A673 (cell line): ENCODE results near the gene ATP6V1F.

Experiments used
- CTCF ChIP-seq: fragments of 300-800, 200-600 bp; sonication (generic); conservative IDR thresholded peaks from 2 replicates; pipeline ENCODE4 v1.5.1; 2017; ENCODE audit warnings: low read depth, mild to moderate bottlenecking, antibody characterized with exemption, low read length, moderate library complexity, mixed read lengths
- EZH2 ChIP-seq: fragments of 200-600 bp; sonication (generic); IDR thresholded peaks from 2 replicates; pipeline ENCODE4 v1.6.1; 2017; ENCODE audit warnings: borderline replicate concordance, low read depth, mild to moderate bottlenecking, mixed read lengths, antibody characterized with exemption, low read length; ENCODE audit not compliant: poor library complexity, severe bottlenecking

- TF ChIP-seq CTCF (no peak), EZH2 (no peak)
These were observed 40.9 kb upstream of the ATP6V1F start for GRCh38 chr7:128821724-128822123.
